GM12892 (cell line): Measurements from ENCODE around the gene ARID1B.

Experiments
- POLR2A ChIP-seq: IDR thresholded peaks from 2 replicates; pipeline ENCODE4 v1.6.1; 2011; ENCODE audit warnings: low read depth, low read length, control low read depth
- POLR2AphosphoS5 ChIP-seq: IDR thresholded peaks from 2 replicates; pipeline ENCODE4 v1.6.1; 2011; ENCODE audit warnings: low read depth, low read length, control low read depth
- TAF1 ChIP-seq: IDR thresholded peaks from 2 replicates; pipeline ENCODE4 v1.6.1; 2011; ENCODE audit warnings: low read depth, mild to moderate bottlenecking, control low read depth, low read length, borderline replicate concordance

- TF ChIP-seq TAF1 (no peak), POLR2A (no peak), POLR2AphosphoS5 (no peak)
Measured at GRCh38 chr6:157083343-157083742, 306.2 kb downstream of the ARID1B start.
